ENCODE measurements around the gene PDCL3. TPM values are rescaled to one million over a fixed set of nuclear protein-coding genes. Genes with fewer than 3 reads are reported as not detected.

PDCL3 gene
- total and polyA plus RNA-seq, 2 experiments from 2014 or later, result 28.1 to 72.4 TPM

- H3K79me2 ChIP-seq (replicated peaks; ENCODE audit: insufficient read depth), result no peaks in the 10 kb centered on the region
- Mint-ChIP-seq H3K27ac (no peak overlapping the region), H3K36me3 (ENCODE audit: low read depth) (peaks cover 14% of the 10 kb centered on the region; the same call in 2 of the 3 replicates), H3K9me3 (peaks cover 33% of the 10 kb centered on the region), H3K4me1 (peaks cover 6% of the 10 kb centered on the region; the same call in 2 of the 3 replicates), H3K27me3 (ENCODE audit: insufficient read depth, low read depth, poor library complexity) (peaks cover 3% of the 10 kb centered on the region), H3K4me3 (no peak overlapping the region)
- H3K27ac ChIP-seq (ENCODE audit: low read depth), result no peak overlapping the region
- H2AFZ ChIP-seq, result 0 out of 2 replicates have a peak overlapping the region, but pooled peaks have one; percentile 25
- no peaks in the 10 kb centered on the region for H3F3A ChIP-seq (replicated peaks; ENCODE audit: low read depth)
- no peak overlapping the region for H3K4me3 ChIP-seq
- H3K9me2 ChIP-seq (ENCODE audit: insufficient read depth), result peaks cover 7% of the 10 kb centered on the region; the same call in 1 of the 2 replicates
- no peak overlapping the region for H3K4me2 ChIP-seq
- H3K27me3 ChIP-seq (ENCODE audit: insufficient read depth), result no peaks in the 10 kb centered on the region
- TF ChIP-seq ZNF114 (CRISPR knock-in tag; IDR thresholded peaks at IDR 0.05), result no peak
- TF ChIP-seq JUNB (IDR thresholded peaks at IDR 0.05; ENCODE audit: unreplicated experiment), result no peak
- TF ChIP-seq EZH2 (IDR thresholded peaks at IDR 0.05; ENCODE audit: low read depth, unreplicated experiment), result no peak
- no peak for TF ChIP-seq REST (IDR thresholded peaks at IDR 0.05; ENCODE audit: unreplicated experiment)
- no peak for TF ChIP-seq ZNF462 (CRISPR knock-in tag; IDR thresholded peaks at IDR 0.05)
- no peak for TF ChIP-seq CREB1 (CRISPR knock-in tag; IDR thresholded peaks at IDR 0.05; ENCODE audit: low read depth)
- TF ChIP-seq ZNF331 (CRISPR knock-in tag; IDR thresholded peaks at IDR 0.05; ENCODE audit: low read depth), result no peak
- no peaks in the 10 kb centered on the region; the same call in 1 of the 2 replicates for H3K36me3 ChIP-seq (ENCODE audit: insufficient read depth)
- no peaks in the 10 kb centered on the region for H4K20me1 ChIP-seq (replicated peaks; ENCODE audit: insufficient read depth)
- H3K4me1 ChIP-seq (ENCODE audit: insufficient read depth), result peaks cover 9% of the 10 kb centered on the region; the same call in 1 of the 2 replicates
- no peak for DNase-seq (ENCODE audit: low spot score)
- ATAC-seq, result no peak
Observed at GRCh38 chr2:100544911-100545596, 17.7 kb upstream of the PDCL3 start.
